Esophagus (tissue), 2 donors: Measurements from ENCODE around the gene DIS3. TPM values are rescaled to one million over a fixed set of nuclear protein-coding genes. Genes with fewer than 3 reads are reported as not detected.
"Not testable (repeated sequence)": the region's sequence is repeated elsewhere in the genome, so short reads cannot be mapped to it uniquely, and the experiment has no call there.

Experiments used
- H3K27ac ChIP-seq, 2 donors: one replicate each; pipeline ENCODE4 v1.5.1; 2013; ENCODE audit warnings: low read depth in 2 of 2, mild to moderate bottlenecking in 2 of 2, inconsistent platforms in 1 of 2, low read length in 1 of 2, moderate library complexity in 1 of 2
- H3K27me3 ChIP-seq, 2 donors: one replicate each; pipeline ENCODE4 v1.6.1; 2013; ENCODE audit warnings: low read length in 2 of 2, control low read depth in 1 of 2, mild to moderate bottlenecking in 1 of 2; ENCODE audit not compliant: insufficient read depth in 2 of 2, control insufficient read depth in 1 of 2
- H3K36me3 ChIP-seq, 2 donors: one replicate each; pipeline ENCODE4 v1.6.1; 2013; ENCODE audit warnings: low read length in 1 of 2; ENCODE audit not compliant: control insufficient read depth in 2 of 2, insufficient read depth in 2 of 2
- H3K4me1 ChIP-seq, 2 donors: one replicate each; pipeline ENCODE4 v1.6.1; 2013; ENCODE audit warnings: low read length in 1 of 2; ENCODE audit not compliant: control insufficient read depth in 2 of 2, insufficient read depth in 2 of 2
- H3K4me3 ChIP-seq, 2 donors: one replicate each; pipeline ENCODE4 v1.5.1; 2013; ENCODE audit warnings: low read length in 2 of 2, mild to moderate bottlenecking in 2 of 2, low read depth in 1 of 2, moderate library complexity in 1 of 2
- H3K9me3 ChIP-seq, 2 donors: one replicate each; pipeline ENCODE4 v1.6.1; 2013; ENCODE audit warnings: mild to moderate bottlenecking in 2 of 2, low read depth in 1 of 2, low read length in 1 of 2, moderate library complexity in 1 of 2; ENCODE audit not compliant: control insufficient read depth in 2 of 2, insufficient read depth in 1 of 2
- WGBS, 2 donors: extraction: QIAGEN DNeasy Blood & Tissue Kit; methylation state at CpG; one replicate each; pipeline ENCODE4 v1.1.7; 2013; 5-methylcytosine and 5-hydroxymethylcytosine counted together
- polyA plus RNA-seq, 2 donors: library from polyadenylated mRNA; stranded (reverse); fragments of 200-250 nt; gene quantifications; one replicate each; pipeline ENCODE4 v1.2.3, GENCODE V29; 2013
- donor health status: healthy with polysubstance abuse.
- donor health status: Bipolar disorder and iron deficiency.

DIS3 gene
- polyA plus RNA-seq, 2 donors, result 8.2 to 12.9 TPM

DNA sequence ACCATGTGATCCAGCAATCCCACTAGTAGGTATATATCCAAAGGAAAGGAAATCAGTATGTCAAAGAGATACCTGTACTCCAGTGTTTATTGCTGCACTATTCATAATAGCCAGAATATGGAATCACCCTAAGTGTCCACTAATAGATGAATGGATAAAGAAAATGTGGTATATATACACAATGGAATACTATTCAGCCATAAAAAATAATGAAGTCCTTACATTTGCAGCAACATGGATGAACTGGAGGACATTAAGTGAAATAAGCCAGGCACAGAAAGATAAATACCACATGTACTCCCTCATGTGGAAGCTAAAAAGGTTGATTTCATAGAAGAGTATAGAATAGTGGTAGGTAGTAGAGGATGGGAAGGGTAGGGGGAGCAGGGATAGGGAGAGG is 30.5 kb downstream of the DIS3 start:
- Histone ChIP-seq H3K27me3 (no peaks in the 10 kb centered on the region), H3K4me3 (no peak overlapping the region), H3K36me3 (peaks cover 7 to 9% of the 10 kb centered on the region in 2 donors), H3K4me1 (no peaks in the 10 kb centered on the region), H3K27ac (no peak overlapping the region), H3K9me3 (no peaks in the 10 kb centered on the region)

DNA sequence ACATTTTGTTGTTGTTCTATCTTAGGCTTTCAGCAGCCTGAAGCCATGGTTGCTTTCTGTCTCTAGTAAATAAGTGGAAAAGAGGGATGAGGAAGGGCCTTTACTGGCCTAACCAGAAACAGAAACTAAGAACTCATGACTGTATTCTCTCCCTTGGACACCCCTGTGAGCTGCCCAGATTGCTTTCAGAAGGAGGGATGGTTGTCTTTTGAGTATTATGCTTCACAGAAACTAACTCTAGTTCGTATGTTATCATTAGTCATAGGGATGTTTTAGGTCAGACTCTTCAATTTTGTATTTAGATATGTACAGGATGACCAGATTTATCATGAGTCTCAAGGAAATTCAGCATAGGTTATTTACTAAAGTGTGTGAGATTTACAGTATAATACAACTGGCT is 36.4 kb downstream of the DIS3 start:
- H3K36me3 ChIP-seq, result peaks cover 3 to 7% of the 10 kb centered on the region in 2 donors
- no peaks in the 10 kb centered on the region for H3K9me3 ChIP-seq
- H3K4me1 ChIP-seq, result no peaks in the 10 kb centered on the region
- H3K27me3 ChIP-seq, result no peaks in the 10 kb centered on the region
- H3K27ac ChIP-seq, result no peak overlapping the region
- H3K4me3 ChIP-seq, result no peak overlapping the region
- WGBS, 2 donors, result 69 to 76% methylated on average over 1 of the region's 1 CpG

DNA sequence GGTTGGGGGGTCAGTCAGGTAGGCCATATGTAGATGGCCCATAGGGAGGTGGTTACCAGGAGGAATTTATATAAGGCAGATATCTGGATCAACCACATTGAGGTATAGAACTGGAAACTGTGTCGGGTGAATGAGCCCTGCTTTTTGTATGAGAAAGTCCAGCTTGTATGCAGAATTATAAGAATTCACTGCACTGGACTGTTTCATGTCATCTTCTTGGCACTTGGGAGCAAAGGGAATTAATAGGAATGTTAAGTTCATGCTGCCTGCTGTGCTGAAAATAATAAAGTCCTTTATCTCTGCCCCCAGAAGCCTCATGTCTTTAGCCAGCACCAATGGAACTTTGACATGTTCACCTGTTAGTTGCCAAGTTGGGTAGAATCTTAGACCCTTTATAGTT is 41.7 kb downstream of the DIS3 start:
- Histone ChIP-seq H3K36me3 (peaks cover 0 to 3% of the 10 kb centered on the region in 2 donors), H3K27ac (no peak overlapping the region), H3K27me3 (no peaks in the 10 kb centered on the region), H3K4me3 (no peak overlapping the region), H3K9me3 (no peaks in the 10 kb centered on the region), H3K4me1 (no peaks in the 10 kb centered on the region)
- WGBS, 2 donors, result 82 to 83% methylated on average over 1 of the region's 1 CpG

DNA sequence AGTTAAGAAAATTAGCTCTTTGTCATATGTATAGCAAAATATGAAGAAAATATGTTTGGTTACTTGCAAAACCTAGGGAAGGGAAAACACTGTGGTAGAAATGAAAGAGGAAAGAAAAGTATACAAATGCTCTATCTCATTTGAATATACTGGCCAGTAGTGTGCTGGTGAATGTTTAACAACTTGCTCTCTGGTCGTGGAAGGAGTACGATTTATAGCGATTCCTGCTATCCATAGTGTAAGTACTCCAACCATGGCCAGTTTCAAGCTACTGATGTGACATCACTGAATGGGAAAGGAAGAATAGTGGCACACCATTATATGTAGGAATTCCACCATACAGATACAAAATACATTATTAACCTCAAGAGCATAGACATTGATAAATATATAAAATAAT is 44.7 kb downstream of the DIS3 start:
- Histone ChIP-seq H3K27ac (no peak overlapping the region), H3K4me3 (no peak overlapping the region), H3K9me3 (no peaks in the 10 kb centered on the region), H3K36me3 (no peaks in the 10 kb centered on the region), H3K27me3 (no peaks in the 10 kb centered on the region), H3K4me1 (no peaks in the 10 kb centered on the region)
- WGBS, 2 donors, result 78 to 94% methylated on average over 3 of the region's 3 CpGs

DNA sequence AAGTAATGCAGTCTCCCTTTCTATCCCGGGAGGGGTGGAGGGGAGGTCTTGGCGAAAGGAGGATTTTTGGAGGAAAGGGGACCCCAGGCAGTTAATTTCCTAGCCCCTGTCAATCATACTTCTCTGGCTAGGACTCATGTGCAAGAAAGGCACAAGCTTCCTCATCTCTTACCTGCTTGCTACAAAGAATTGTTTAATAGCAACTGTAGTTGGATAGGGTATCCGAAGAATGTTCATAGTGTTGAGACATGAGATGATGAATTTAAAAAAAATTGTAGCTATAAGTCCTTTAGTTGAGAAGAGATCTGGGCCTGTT is 53.5 kb downstream of the DIS3 start:
- Histone ChIP-seq H3K4me3 (peak overlapping the region; percentile 86 to 95), H3K27me3 (no peaks in the 10 kb centered on the region), H3K36me3 (no peaks in the 10 kb centered on the region), H3K9me3 (no peaks in the 10 kb centered on the region), H3K4me1 (peaks cover 0 to 2% of the 10 kb centered on the region in 2 donors), H3K27ac (peak overlapping the region in 1 of 2 donors; percentile 74)
- WGBS, 2 donors, result 3 to 7% methylated on average over 3 of the region's 3 CpGs

DNA sequence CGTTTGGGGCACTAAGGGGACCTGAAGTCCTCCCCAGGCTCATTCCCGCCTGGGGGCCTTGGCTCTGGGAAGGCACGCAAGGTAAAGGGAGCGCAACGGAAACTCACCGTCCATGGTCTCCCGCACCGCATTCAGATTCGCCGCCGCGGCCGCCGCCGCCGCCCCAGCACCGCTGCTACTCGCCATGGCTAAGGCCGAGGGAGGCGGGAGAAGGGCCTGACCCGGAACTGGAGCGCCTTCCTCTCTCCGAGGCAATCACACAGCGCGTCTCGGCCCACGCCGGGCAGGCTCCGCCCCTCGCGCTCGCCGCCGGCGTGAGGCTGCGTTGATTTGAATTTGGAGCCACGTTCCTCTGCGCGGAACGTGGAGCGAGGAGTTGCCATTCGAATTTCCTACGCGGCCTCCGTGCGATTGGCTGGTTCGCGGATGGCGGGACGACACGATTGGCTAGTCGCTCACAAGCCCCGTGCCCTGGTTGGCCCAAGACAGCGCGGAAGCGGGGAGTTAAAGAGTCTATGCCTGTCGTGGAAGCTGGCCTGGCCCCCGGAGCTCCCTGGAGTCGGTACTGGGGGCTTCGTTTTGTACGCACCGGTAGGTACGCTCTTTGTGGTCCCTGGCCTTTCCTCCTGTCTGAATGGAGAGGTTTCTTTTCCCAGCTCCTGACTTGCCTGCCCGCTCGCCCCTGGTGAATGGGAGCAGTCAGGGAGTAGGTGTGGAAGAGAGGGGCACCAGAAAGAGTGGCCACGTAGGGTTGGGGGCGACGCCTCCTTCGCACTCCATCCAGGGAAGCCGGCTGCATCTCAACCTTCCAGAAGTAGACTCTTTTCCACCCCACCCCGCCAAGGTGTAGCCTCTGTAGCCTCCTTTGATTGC is 54.0 kb downstream of the DIS3 start, which contains the start of the genes BORA and MZT1:
BORA (plus strand) TSS at position 507 of the 873 bp plus-strand sequence. CDS start 1,018 bp downstream, outside the sequence.
MZT1 (minus strand) TSS at position 213 of the 873 bp plus-strand sequence; CDS start at position 186, 27 bp downstream.
- Histone ChIP-seq H3K4me3 (peak within 1 kb of the TSS; percentile 86 to 95), H3K36me3 (no peaks in the 10 kb centered on the region), H3K9me3 (no peaks in the 10 kb centered on the region), H3K27me3 (no peaks in the 10 kb centered on the region), H3K4me1 (peaks cover 0 to 2% of the 10 kb centered on the region in 2 donors), H3K27ac (peak within 1 kb of the TSS; percentile 26 to 74)
- 0% methylated on average over 68 to 71 of the region's 71 CpGs for WGBS, 2 donors

DNA sequence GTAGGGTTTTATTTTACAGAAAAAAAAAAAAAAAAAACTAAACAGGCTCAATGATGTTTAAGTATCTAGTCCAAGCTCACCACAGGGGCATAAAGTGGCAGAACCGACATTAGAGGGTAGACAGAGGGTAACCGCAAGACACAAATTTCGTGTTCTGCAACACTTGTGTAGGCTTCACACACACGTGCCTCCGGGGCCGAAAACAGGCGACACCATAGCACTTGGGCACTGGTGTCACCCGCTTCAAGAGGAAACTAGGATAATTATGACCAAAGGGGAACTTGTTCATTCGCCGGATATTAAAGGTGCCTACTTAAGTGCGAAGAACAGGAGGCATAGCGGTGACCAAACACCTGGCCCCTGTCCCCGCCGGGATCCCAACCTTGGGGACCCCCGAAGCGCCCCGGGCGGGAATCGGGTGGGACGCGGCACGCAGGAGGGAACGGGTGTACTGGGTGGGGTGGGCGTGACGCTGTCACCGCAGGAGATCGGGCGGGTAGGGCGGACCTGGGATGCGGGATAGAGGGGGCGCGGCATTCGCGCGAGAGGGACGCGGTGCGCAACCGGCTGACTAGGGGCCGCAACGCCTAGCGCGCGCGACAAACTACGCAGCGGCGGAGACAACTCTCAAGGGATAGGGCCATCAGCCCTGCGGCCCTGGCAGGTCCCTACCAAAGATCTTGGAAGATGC is 54.8 kb downstream of the DIS3 start:
- Histone ChIP-seq H3K4me3 (peak overlapping the region; percentile 86 to 95), H3K9me3 (no peaks in the 10 kb centered on the region), H3K27me3 (no peaks in the 10 kb centered on the region), H3K4me1 (peaks cover 0 to 2% of the 10 kb centered on the region in 2 donors), H3K36me3 (no peaks in the 10 kb centered on the region), H3K27ac (peak overlapping the region; percentile 26 to 60)
- 2% methylated on average over 43 to 49 of the region's 49 CpGs for WGBS, 2 donors

DNA sequence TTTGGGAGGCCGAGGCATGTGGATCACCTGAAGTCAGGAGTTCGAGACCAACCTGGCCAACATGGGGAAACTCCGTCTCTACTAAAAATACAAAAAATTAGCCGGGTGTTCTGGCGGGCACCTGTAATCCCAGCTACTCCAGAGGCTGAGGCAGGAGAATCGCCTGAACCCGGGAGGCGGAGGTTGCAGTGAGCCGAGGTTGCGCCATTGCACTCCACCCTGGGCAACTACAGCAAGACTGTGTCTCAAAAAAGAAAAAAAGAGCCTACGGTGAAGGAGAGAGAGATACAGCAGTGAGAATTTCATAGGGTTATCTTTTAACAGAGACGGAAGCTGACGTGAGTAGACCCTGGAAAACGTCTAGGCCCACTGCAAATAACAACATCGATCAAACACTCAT is 55.5 kb downstream of the DIS3 start:
- H3K27me3 ChIP-seq, H3K4me1 ChIP-seq, H3K9me3 ChIP-seq, H3K27ac ChIP-seq, H3K36me3 ChIP-seq: not testable (repeated sequence)
- WGBS, 2 donors, result 88 to 89% methylated on average over 15 of the region's 15 CpGs
- peak overlapping the region in 1 of 2 donors; percentile 86 for H3K4me3 ChIP-seq

DNA sequence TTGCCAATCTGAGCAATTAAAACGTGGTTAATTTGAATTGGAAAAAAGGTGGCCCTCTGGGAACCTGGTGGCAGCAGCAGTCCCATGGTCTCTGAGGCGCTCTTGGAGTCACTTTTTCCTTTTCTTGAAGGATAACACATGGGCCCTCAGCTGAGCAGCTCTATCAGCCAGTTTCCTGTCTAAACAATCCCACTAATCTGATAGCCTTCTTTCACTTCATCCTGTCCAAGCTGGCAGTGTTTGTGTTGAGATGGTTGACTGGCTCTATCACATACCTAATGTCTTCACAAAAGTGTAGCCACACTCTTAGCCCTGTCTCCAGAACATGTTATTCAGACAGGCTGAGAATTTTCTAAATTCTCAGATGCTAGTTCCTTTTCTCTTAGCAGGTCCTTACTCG is 64.9 kb downstream of the DIS3 start:
- WGBS, 2 donors, result 58 to 62% methylated on average over 3 of the region's 3 CpGs
- H3K36me3 ChIP-seq, result peaks cover 0 to 2% of the 10 kb centered on the region in 2 donors
- no peaks in the 10 kb centered on the region for H3K4me1 ChIP-seq
- no peak overlapping the region for H3K4me3 ChIP-seq
- H3K9me3 ChIP-seq, result peaks cover 2 to 5% of the 10 kb centered on the region in 2 donors
- H3K27me3 ChIP-seq, result no peaks in the 10 kb centered on the region
- no peak overlapping the region for H3K27ac ChIP-seq
